HepG2 (cell line): Measurements from ENCODE around the gene ARHGAP9. TPM values are rescaled to one million over a fixed set of nuclear protein-coding genes. Genes with fewer than 3 reads are reported as not detected.

Experiments used
- BCL6 ChIP-seq: IDR thresholded peaks from 2 replicates; pipeline ENCODE4 v1.6.1; 2016; ENCODE audit warnings: missing genetic modification reagents, missing compliant biosample characterization
- HNF4A ChIP-seq: sonication (generic); formaldehyde crosslinking; IDR thresholded peaks from 2 replicates; pipeline ENCODE4 v1.4.0; 2020; ENCODE audit warnings: missing genetic modification reagents
- MLLT10 ChIP-seq: sonication (generic); formaldehyde crosslinking; IDR thresholded peaks from 2 replicates; pipeline ENCODE4 v1.4.0; 2020; ENCODE audit warnings: missing genetic modification reagents
- NPAS2 ChIP-seq: sonication (generic); formaldehyde crosslinking; IDR thresholded peaks from 2 replicates; pipeline ENCODE4 v1.8.0; 2022; ENCODE audit warnings: mild to moderate bottlenecking, missing genetic modification reagents, borderline replicate concordance
- PBX3 ChIP-seq: sonication (generic); formaldehyde crosslinking; IDR thresholded peaks from 2 replicates; pipeline ENCODE4 v1.8.1; 2023; ENCODE audit warnings: missing genetic modification reagents, inconsistent platforms, borderline replicate concordance
- POGZ ChIP-seq: sonication (generic); formaldehyde crosslinking; IDR thresholded peaks from 2 replicates; pipeline ENCODE4 v1.4.0; 2020; ENCODE audit warnings: mild to moderate bottlenecking, missing genetic modification reagents
- RBM22 ChIP-seq: fragments of 200-400 bp; formaldehyde crosslinking; optimal IDR thresholded peaks from 2 replicates; pipeline ENCODE3; 2017; ENCODE audit warnings: mild to moderate bottlenecking, low read length, moderate library complexity
- RFX3 ChIP-seq: IDR thresholded peaks from 2 replicates; pipeline ENCODE4 v1.6.1; 2016; ENCODE audit warnings: missing biosample characterization, missing genetic modification reagents
- SRSF1 ChIP-seq: fragments of 200-400 bp; formaldehyde crosslinking; optimal IDR thresholded peaks from 2 replicates; pipeline ENCODE3; 2017; ENCODE audit warnings: mild to moderate bottlenecking, low read depth, low read length, moderate library complexity
- TAF1 ChIP-seq: sonication (generic); formaldehyde crosslinking; IDR thresholded peaks from 2 replicates; pipeline ENCODE4 v1.4.0; 2020; ENCODE audit warnings: missing genetic modification reagents
- THAP7 ChIP-seq: sonication (generic); formaldehyde crosslinking; IDR thresholded peaks from 2 replicates; pipeline ENCODE4 v1.8.1; 2023; ENCODE audit warnings: mild to moderate bottlenecking, missing genetic modification reagents
- ZBTB3 ChIP-seq: sonication (generic); formaldehyde crosslinking; IDR thresholded peaks from 2 replicates; pipeline ENCODE4 v1.4.0; 2020; ENCODE audit warnings: low read depth, mild to moderate bottlenecking, moderate library complexity, missing genetic modification reagents, borderline replicate concordance
- ZHX1 ChIP-seq: sonication (generic); formaldehyde crosslinking; IDR thresholded peaks from 2 replicates; pipeline ENCODE4 v1.8.1; 2022; ENCODE audit warnings: low read depth, mild to moderate bottlenecking, missing genetic modification reagents
- ZKSCAN1 ChIP-seq: fragments of 150-350 bp; IDR thresholded peaks from 2 replicates; pipeline ENCODE4 v1.6.1; 2014; ENCODE audit warnings: low read length
- ZMAT5 ChIP-seq: sonication (generic); formaldehyde crosslinking; IDR thresholded peaks from 2 replicates; pipeline ENCODE4 v1.5.0; 2020; ENCODE audit warnings: mild to moderate bottlenecking, low read depth, missing genetic modification reagents, borderline replicate concordance
- ZNF335 ChIP-seq: sonication (generic); formaldehyde crosslinking; IDR thresholded peaks from 2 replicates; pipeline ENCODE4 v1.4.0; 2020; ENCODE audit warnings: missing genetic modification reagents
- ZNF512B ChIP-seq: sonication (generic); formaldehyde crosslinking; IDR thresholded peaks from 2 replicates; pipeline ENCODE4 v1.5.1; 2020; ENCODE audit warnings: missing genetic modification reagents, mild to moderate bottlenecking, borderline replicate concordance
- ZSCAN9 ChIP-seq: IDR thresholded peaks from 2 replicates; pipeline ENCODE4 v1.6.1; 2016; ENCODE audit warnings: borderline replicate concordance
- polyA plus RNA-seq, 8 experiments: library from polyadenylated mRNA; depleted of rRNA in 3 of 8; stranded (reverse) in 7 of 8; unstranded in 1 of 8; fragments of >200 nt; fragmentation: Illumina TruSeq in 4 of 8; extraction: Trizol in 4 of 8; gene quantifications; 2 replicates each; pipeline versions ENCODE4 v1.2.1 to v1.2.3, GENCODE V29; 2011 to 2016; ENCODE audit warnings: low read depth in 4 of 8, missing spikeins in 1 of 8, mixed read lengths in 1 of 8; ENCODE audit not compliant: insufficient read depth in 1 of 8
- total RNA-seq, 5 experiments: library from RNA; depleted of rRNA; stranded (reverse); fragments of >200 nt; fragmentation: Illumina TruSeq; extraction: Trizol; gene quantifications; 2 replicates each; pipeline ENCODE4 v1.2.3, GENCODE V29; 2016; ENCODE audit warnings: low read depth in 1 of 5

The ARHGAP9 gene
- total and polyA plus RNA-seq, 2 of the 13 experiments (the other 11 are each of a cell fraction or from before 2014, with no cell fraction given), result 0.18 to 1.2 TPM

GRCh38 chr12:57518920-57519795 lies 39.5 kb upstream of the ARHGAP9 start (continued):
- TF ChIP-seq ZMAT5, result no peak
- no peak for TF ChIP-seq PBX3
- no peak for TF ChIP-seq NPAS2 (CRISPR knock-in tag)
- no peak for TF ChIP-seq RFX3
- TF ChIP-seq POGZ (CRISPR knock-in tag), result no peak
- TF ChIP-seq BCL6, result no peak
- no peak for TF ChIP-seq ZNF512B
- TF ChIP-seq HNF4A (CRISPR knock-in tag), result no peak
- TF ChIP-seq THAP7 (CRISPR knock-in tag), result no peak
- TF ChIP-seq ZNF335, result 0 out of 2 replicates have a peak, but pooled peaks have one; percentile 6
- 0 out of 2 replicates have a peak, but pooled peaks have one; percentile 11 for TF ChIP-seq TAF1 (CRISPR knock-in tag)
- TF ChIP-seq RBM22, result peak; percentile 36
- TF ChIP-seq SRSF1, result no peak
- TF ChIP-seq MLLT10 (CRISPR knock-in tag), result no peak
- TF ChIP-seq ZBTB3 (CRISPR knock-in tag), result no peak
- no peak for TF ChIP-seq ZHX1
- no peak for TF ChIP-seq ZSCAN9 (CRISPR knock-in tag)
- TF ChIP-seq ZKSCAN1, result peak; percentile 95
- TF ChIP-seq, all 625 proteins: peak for 27
